NCI-H226 (cell line): ENCODE results near the gene FRRS1.

Source experiments
- DNase-seq: peaks from one replicate; pipeline ENCODE4 v3.0.0-alpha.2; 2015

The FRRS1 gene

DNA sequence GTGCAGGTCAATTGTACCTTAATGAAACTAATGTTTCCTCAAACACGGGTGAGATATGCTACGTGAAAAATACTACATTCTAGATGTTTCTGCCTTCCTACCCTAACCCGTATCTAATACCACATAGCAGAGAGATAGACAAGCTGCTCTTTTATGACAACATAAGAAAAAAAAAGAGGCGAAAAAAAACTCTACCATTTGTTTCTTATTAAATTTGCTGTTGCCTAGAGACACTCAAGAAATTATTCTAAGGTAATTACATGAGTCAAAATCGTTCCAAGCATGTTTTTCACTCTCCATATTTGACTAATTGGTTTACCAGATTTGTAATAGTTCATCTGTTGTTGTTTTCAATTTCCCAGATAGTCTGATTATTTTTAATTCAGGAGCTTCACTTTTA lies 93.1 kb downstream of the FRRS1 start:
- no peak for DNase-seq

DNA sequence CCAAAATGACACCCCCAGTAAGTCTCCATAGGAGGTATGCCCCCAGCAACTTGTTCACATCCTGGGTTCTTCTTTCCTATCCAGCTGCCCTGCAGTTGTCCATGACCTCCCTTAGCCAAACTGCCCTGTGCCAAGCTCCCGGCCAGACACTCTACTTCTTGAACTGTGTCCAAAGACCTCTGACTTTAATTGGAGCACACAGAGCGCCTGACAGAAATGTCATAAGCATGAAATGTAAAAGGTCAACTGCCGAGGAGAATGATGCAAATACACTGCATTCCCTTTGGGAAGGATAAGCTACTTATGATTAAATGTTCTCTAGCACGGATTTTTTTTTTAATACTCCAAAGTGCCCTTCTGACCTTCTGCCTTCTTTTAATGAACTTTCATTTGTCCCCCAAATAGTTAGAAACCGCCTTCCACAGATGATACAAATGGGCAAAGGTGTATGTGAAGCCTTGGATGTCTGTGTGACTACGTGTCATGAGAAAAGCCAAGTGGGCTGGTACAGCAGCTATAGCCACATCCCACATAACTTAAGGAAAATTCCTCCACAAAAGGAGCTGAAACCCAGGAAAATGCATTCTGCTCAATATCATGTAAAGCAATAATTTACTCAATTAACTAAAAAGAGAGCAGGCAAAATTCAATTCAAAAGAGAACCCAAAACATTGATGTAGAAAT lies 93.8 kb downstream of the FRRS1 start:
- DNase-seq = no peak

DNA sequence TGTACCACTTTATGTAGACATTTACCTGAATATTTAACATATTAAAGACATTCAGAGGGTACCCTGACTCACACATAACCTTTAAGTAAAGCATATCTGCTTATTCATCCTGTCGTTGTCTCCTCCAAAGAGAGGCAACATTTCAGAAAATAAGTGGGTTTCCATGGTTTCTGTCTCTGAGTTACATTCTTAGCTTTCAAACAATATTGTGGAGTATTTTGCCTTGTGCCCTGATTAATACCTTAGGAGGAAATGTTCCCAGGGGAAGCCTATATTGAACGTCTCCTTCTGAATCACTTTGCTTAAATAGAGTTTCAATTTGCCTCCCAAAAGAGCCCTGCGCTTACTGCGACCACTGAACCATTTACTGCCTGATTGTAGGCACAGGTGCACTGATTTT lies 94.4 kb downstream of the FRRS1 start:
- no peak for DNase-seq

DNA sequence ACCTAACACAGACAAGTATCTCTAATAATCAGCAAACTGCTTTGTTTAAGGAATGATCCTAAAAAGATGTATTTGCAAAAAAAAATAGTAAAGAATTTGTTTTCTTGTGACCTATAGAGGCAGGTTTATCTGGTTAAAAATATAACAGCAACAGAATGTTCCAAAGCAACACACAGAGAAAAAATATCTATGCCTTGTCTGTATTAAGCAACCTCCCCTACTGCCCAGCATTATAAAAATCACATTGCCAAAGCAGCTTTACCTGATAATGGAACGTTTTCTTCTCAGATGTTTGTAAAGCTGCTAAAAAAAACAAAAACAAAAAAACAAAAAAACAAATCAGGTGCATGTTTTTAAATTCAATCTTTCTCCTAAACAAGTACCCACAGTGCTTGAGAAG lies 95.9 kb downstream of the FRRS1 start:
- no peak for DNase-seq

DNA sequence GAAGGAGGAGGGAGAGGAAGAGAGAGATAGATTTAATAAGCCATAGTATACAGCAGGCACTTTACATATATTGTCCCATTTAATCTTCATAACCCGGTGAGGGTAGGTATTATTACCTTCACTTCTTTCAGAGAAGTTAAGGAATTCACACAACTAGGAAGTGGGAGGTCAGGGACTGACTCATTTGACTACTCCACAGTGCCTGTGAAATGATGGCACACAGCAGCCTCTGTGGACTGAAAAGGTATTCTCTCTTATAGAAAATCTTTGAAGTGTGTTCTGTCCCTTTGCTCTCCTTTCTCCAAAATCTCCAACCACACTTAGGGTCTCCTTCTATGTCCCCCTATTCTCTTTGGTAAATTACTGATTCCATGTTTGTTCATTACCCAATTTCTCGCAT lies 96.6 kb downstream of the FRRS1 start:
- no peak for DNase-seq

DNA sequence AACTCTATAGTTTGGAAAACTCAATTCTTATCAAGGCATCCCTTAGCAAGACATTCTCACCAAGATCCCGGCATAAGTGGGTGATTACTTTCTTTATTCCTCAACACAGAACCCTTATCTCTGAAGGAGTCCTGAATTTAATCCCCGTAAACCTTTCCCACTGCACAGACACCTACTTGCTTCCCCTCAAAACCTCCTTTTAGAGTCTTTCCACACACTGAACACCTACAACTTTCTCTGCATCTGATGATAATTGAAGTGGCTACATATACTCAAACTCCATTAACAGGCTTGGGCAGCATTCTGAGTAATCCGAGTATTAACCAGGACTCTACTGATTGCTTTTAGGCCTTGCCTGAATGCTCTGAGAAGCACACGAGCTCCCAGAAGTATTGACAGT lies 97.1 kb downstream of the FRRS1 start:
- DNase-seq = no peak

DNA sequence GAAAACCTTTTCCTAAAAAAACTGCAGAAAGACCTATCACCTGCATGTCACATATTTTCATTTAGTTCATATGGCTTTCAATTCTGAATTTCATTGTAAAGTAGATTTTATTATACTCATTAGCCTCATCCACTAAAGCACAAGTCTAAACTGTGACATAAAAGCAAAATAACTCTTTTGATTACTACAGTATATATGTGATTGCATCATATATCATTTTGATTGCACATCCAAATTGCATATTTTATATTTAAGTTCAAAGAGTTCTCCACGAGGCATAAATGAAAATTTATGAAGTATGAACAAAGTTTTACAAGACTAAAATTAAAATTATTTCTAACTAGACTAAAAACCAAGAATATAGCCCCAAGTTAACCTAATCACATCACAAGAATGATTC lies 101.2 kb downstream of the FRRS1 start:
- no peak for DNase-seq

DNA sequence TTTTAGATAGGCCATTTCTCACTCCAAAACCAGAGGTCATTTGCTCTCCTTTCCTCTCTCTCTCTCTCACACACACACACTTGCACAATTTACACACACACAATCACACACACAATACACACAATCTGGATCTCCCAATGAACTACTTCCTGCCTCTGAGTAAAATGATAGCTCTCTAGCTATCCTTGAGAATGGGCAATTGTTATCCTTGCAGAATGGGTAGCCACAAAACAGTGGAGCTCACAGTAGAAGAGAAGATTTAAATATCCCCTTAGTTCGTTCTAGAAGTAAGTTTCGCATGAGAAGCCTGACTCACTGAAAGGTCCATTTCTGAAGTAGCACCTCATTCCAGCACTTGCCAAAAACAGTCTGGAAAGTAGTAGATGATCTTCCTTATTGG lies 102.9 kb downstream of the FRRS1 start:
- DNase-seq = no peak

DNA sequence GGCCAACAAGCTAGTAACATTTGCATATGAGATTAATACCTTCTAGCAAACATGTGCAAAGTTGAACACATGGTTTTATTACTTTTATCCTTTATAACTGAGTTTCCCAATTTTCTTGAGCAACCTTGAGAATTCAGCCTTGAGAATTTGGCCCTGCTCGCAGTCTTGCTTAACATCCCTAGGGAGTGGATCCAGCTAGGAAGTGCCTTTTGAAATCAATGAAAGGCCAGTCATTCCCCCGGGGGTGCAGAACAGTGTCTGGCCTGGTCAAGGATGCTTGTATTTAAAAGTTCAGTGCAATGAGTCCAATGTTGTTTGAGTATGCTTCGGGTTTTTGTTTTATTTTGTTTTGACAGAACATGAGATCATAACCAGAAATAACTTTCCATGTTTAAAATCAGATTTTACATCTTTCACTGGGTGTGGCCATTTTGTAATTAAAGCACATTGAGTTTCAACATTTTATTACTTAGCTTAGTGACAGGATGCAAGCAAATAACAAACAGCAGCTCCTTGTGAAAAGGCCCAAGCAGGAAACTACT lies 103.8 kb downstream of the FRRS1 start:
- DNase-seq = peak; percentile 69

DNA sequence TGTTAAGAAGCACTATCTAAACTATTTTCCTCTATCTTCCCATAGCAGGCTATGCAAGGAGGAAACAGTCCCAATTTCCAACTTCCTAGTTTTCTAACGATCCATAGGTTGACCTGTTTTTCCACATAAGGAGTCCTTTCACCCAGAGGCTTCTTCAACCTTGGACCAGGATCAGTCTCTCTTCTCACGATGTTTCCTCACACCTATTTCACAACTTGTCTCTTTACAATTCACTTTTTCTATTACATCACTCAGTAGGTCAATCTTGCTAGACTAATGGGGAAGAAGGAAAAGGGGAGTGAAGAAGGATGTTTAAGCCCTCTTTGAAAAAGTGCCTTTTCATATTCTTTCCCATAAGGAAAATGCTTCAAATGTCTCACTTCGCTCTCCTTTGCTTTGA lies 104.7 kb downstream of the FRRS1 start:
- DNase-seq = no peak

DNA sequence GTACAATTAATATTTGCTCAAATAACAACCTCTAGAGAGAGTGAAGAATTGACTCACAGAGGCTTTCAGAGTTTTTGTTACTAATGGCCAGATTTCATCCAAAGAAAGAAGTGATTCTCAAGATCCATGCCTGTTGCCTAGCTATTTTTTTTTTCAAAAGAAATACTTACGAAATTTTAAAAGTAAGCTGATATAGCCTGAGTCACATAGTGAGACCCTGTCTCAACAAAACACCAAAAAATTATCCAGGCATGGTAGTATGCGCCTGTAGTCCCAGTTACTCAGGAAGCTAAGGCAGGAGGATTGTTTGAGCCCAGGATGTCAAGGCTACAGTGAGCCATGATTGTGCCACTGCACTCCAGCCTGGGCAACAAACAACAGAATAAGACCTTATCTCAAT lies 105.9 kb downstream of the FRRS1 start:
- DNase-seq = no peak

DNA sequence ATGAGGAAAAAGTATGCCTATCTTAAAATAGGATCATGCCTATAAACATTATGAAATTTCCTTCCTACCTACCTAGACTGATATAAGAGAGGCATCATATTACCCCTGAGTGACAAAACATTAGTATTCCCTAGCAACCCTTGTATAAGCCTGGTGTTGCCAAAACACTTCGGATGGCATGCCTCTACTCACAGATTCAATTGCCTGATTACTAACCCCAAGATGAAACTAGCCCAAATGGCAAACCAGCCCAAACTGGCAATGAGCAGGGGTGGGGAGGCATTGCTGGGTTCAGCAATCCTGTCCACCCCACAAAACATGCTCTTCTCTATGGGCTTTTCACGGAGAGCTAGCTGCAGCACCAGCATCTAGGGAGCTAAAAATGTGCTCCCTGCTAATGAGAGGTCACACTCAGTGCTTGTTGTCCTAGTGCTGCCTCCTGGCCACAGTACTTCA lies 106.7 kb downstream of the FRRS1 start:
- peak; percentile 69 for DNase-seq
